ENCODE measurements around the gene MYMX. TPM values are rescaled to one million over a fixed set of nuclear protein-coding genes. Genes with fewer than 3 reads are reported as not detected.

MYMX gene
- total and polyA plus RNA-seq, 2 of the 13 experiments (the other 11 are each of a cell fraction or from before 2014, with no cell fraction given) = not detected

- peak; percentile 40; the same call in 1 of the 2 replicates for TF ChIP-seq ZFP91 (CRISPR knock-in tag; IDR thresholded peaks at IDR 0.05; ENCODE audit: borderline replicate concordance)
- no peak for TF ChIP-seq KLF6 (CRISPR knock-in tag; IDR thresholded peaks at IDR 0.05)
- no peak for TF ChIP-seq NFE2 (CRISPR knock-in tag; IDR thresholded peaks at IDR 0.05)
- no peak for TF ChIP-seq TRIM24 (CRISPR knock-in tag; IDR thresholded peaks at IDR 0.05)
- TF ChIP-seq MTF2 (CRISPR knock-in tag; IDR thresholded peaks at IDR 0.05; ENCODE audit: borderline replicate concordance) = no peak
- no peak for TF ChIP-seq HNRNPK (IDR thresholded peaks at IDR 0.05; ENCODE audit: low read depth, low read length, poor library complexity, severe bottlenecking)
- TF ChIP-seq TOPORS (CRISPR knock-in tag; IDR thresholded peaks at IDR 0.05) = no peak
- no peak for TF ChIP-seq PRDM15 (CRISPR knock-in tag; IDR thresholded peaks at IDR 0.05)
- TF ChIP-seq CREBL2 (CRISPR knock-in tag; IDR thresholded peaks at IDR 0.05; ENCODE audit: borderline replicate concordance) = no peak
- no peak for TF ChIP-seq ZNF230 (CRISPR knock-in tag; IDR thresholded peaks at IDR 0.05)
- TF ChIP-seq ZNF3 (CRISPR knock-in tag; IDR thresholded peaks at IDR 0.05) = no peak
- no peak for TF ChIP-seq RARG (CRISPR knock-in tag; IDR thresholded peaks at IDR 0.05; ENCODE audit: low read depth)
- TF ChIP-seq ZNF280D (CRISPR knock-in tag; IDR thresholded peaks at IDR 0.05) = peak; percentile 51; the same call in 1 of the 2 replicates
- TF ChIP-seq ZNF367 (CRISPR knock-in tag; IDR thresholded peaks at IDR 0.05; ENCODE audit: borderline replicate concordance) = no peak
- no peak; the same call in 1 of the 2 replicates for TF ChIP-seq KDM2A (CRISPR knock-in tag; IDR thresholded peaks at IDR 0.05; ENCODE audit: borderline replicate concordance, low read depth)
- TF ChIP-seq PTBP1 (IDR thresholded peaks at IDR 0.05; ENCODE audit: low read depth, low read length, poor library complexity, severe bottlenecking) = no peak
- TF ChIP-seq FOXM1 (CRISPR knock-in tag; IDR thresholded peaks at IDR 0.05) = no peak
- no peak for TF ChIP-seq NFRKB (IDR thresholded peaks at IDR 0.05)
- no peak for TF ChIP-seq CREB1 (IDR thresholded peaks at IDR 0.05)
- no peak for TF ChIP-seq CREB1 (CRISPR knock-in tag; IDR thresholded peaks at IDR 0.05)
- TF ChIP-seq MTA3 (CRISPR knock-in tag; IDR thresholded peaks at IDR 0.05) = no peak
- TF ChIP-seq BATF2 (CRISPR knock-in tag; IDR thresholded peaks at IDR 0.05) = no peak
These were observed 24.2 kb upstream of the MYMX start (continued) for GRCh38 chr6:44192428-44193041.
